ENCODE data around the gene RXFP1.

The RXFP1 gene

DNA sequence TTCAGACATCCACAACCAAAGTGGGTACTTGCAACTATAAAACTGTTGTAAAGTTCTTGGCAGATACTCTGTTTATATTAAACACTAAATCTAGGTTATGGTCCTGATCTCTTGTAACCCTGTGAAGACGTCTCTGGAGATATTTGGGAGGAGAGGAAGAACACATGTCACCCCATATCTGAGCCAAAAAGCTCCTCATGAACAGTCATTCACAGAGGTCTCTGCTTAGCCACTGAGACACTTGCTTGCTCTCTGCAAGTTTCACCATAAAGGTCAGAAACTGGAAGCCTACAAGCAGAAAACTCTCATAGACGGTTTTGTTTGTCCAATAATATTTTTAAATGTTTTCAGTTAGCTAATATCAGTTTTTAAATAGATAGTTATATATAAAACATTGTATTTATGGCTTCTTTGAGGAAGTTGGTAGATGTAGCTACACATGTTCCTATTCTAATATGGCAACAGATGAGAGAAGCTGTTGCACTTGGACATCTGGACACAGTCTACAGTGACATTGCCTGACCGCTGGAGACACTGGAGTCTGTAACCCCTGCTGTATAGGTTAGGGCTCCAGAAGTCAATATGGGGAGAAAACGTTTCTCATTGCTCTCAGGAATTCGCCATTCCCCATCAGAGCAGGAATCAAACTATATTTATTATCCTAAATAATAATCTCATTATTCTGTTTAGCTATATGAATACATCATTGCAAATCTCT, 76.4 kb downstream of the RXFP1 start:
- TF ChIP-seq, protein P1, sequence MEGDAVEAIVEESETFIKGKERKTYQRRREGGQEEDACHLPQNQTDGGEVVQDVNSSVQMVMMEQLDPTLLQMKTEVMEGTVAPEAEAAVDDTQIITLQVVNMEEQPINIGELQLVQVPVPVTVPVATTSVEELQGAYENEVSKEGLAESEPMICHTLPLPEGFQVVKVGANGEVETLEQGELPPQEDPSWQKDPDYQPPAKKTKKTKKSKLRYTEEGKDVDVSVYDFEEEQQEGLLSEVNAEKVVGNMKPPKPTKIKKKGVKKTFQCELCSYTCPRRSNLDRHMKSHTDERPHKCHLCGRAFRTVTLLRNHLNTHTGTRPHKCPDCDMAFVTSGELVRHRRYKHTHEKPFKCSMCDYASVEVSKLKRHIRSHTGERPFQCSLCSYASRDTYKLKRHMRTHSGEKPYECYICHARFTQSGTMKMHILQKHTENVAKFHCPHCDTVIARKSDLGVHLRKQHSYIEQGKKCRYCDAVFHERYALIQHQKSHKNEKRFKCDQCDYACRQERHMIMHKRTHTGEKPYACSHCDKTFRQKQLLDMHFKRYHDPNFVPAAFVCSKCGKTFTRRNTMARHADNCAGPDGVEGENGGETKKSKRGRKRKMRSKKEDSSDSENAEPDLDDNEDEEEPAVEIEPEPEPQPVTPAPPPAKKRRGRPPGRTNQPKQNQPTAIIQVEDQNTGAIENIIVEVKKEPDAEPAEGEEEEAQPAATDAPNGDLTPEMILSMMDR (IDR thresholded peaks at IDR 0.05; ENCODE audit: low read depth, low read length, missing control alignments): no peak
- no peak overlapping the region for H3K4me3 ChIP-seq (ENCODE audit: low read depth, low read length)
- in situ Hi-C loops (cut with HindIII; ENCODE audit: low sequenced_read_pairs): no loop called here
- DNase-seq (ENCODE audit: low read depth): no peak

DNA sequence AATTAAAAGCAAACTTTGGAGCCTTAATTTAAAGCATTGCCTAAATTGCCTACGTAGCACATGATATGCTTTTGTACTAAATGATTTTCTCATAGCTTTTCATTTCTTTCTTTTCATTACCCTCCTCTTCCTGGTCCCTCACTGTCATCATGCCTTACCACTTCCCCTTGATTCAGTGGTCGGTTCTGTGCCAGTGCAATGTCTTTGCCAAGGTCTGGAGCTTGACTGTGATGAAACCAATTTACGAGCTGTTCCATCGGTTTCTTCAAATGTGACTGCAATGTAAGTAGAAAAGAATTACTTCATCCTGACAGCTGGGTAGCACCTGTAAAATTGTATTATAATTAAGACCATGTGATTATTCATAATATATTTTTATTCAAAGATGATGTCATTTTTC, 77.5 kb downstream of the RXFP1 start:
- DNase-seq (ENCODE audit: low read depth): no peak

DNA sequence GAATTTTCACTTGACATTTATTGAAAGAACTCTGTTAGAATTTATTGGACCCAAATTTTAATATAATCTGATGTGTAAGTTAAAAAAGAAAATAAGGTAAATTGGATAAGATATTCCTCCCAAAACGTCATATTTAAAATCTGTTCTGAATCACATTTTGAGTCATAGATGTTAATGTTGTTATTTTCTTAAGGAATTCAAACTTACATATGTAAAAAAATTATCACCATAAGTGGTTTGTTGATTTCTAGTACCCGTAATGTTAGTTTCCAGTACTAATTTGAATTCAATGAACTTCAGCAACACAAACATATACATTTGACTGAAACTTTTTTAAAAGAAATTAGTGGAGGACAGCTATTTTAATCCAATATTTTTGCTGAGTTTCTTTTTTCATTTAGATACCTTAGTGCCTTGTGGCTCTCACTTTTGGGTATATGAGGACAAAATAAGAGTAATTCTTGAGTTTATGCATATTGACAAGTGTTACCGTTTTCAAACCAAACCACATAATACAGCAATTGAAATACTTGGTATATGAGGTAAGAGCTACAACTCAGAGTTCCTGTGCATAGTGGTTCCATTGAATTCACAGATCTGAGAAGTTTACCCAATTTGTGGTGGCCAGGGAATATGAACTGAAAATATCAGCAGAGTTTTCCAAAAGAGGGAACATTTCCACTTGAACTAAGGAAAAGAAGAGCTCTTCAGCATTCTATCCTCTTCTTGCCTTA, 78.2 kb downstream of the RXFP1 start:
- in situ Hi-C loops (cut with HindIII; ENCODE audit: low sequenced_read_pairs): no loop called here
- no peak for DNase-seq (ENCODE audit: low read depth)
- no peak overlapping the region for H3K4me3 ChIP-seq (ENCODE audit: low read depth, low read length)
- TF ChIP-seq, protein P1 (IDR thresholded peaks at IDR 0.05; ENCODE audit: low read depth, low read length, missing control alignments): no peak

More for the DNA sequence above, 77.5 kb downstream of the RXFP1 start:
- H3K4me3 ChIP-seq (ENCODE audit: low read depth, low read length): no peak overlapping the region
- in situ Hi-C loops (cut with HindIII; ENCODE audit: low sequenced_read_pairs): no loop called here
- TF ChIP-seq, protein P1 (IDR thresholded peaks at IDR 0.05; ENCODE audit: low read depth, low read length, missing control alignments): no peak

DNA sequence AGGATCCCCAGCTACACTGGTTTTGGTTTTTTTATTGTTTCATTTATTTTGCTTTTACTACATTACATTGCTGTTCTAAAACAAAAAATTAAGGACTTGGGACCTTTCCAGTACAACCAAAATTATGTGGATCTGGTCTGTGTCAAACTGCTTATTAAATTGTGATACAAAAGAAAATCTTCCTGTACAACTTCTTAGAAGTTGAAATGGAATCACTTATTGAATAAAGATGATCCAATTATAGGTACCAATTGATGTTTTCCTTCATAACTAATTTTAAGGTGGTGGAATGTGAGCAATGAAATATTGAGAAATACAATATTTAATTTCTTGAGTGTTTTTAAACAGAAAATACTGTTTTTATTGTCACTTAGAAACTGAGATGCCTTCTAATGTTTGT, 82.7 kb downstream of the RXFP1 start:
- in situ Hi-C loops (cut with HindIII; ENCODE audit: low sequenced_read_pairs): no loop called here
- TF ChIP-seq, protein P1 (IDR thresholded peaks at IDR 0.05; ENCODE audit: low read depth, low read length, missing control alignments): no peak
- H3K4me3 ChIP-seq (ENCODE audit: low read depth, low read length): no peak overlapping the region
- no peak for DNase-seq (ENCODE audit: low read depth)

DNA sequence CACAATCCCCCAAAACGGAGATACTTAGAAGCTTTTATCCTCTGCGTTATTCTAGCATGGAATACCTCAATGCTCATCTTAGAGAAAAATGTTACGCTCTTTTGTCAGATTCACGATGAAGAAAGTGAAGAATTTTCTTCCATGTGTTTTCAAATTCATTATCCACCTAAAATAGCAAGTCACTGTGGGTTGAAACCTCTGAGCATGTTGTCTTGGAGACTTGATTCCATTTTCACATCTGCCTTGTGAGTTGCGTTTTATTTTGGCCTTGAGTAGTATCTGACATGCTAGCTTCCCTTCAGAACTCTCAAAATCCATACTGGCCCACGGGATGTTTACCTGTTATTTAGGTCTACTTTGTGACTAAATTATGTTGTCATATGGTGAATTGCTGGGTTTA, 83.7 kb downstream of the RXFP1 start:
- in situ Hi-C loops (cut with HindIII; ENCODE audit: low sequenced_read_pairs): no loop called here
- H3K4me3 ChIP-seq (ENCODE audit: low read depth, low read length): no peak overlapping the region
- no peak for DNase-seq (ENCODE audit: low read depth)
- TF ChIP-seq, protein P1 (IDR thresholded peaks at IDR 0.05; ENCODE audit: low read depth, low read length, missing control alignments): no peak

DNA sequence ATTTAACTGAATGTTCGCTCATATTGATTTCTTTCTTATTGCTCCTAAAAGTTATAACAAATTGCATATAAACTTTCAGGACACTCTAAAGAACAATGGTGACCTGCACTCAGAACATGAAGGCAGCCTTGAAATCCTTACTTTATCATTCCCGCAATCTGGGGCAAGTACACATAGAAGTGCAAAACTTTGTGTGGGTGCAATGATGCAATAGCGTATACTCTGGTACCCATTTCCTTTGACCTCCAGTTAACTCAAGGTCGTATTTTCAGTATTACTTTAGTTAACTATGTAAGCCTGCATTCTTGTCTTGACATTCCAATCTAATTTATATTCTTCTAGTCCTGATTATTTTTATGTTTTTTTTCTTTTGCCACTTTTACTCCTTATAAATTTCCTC, 85.3 kb downstream of the RXFP1 start:
- in situ Hi-C loops (cut with HindIII; ENCODE audit: low sequenced_read_pairs): no loop called here

More for the DNA sequence above, 85.3 kb downstream of the RXFP1 start:
- no peak for DNase-seq (ENCODE audit: low read depth)
- TF ChIP-seq, protein P1 (IDR thresholded peaks at IDR 0.05; ENCODE audit: low read depth, low read length, missing control alignments): no peak
- no peak overlapping the region for H3K4me3 ChIP-seq (ENCODE audit: low read depth, low read length)

Measured in astrocyte of the cerebellum (primary cell).